ENCODE measurements around the gene PPP1R15A. TPM values are rescaled to one million over a fixed set of nuclear protein-coding genes. Genes with fewer than 3 reads are reported as not detected.
A peak's percentile ranks its signal among the peaks of the same experiment; 100 is the strongest.

The PPP1R15A gene
- total RNA-seq, result 10 to 100 TPM; 31.8 to 47.7 (median 44.6) TPM
- long read RNA-seq, donor 1, transcript PPP1R15A-201 (3 exons, 2,378 nt), result major isoform, 213 of 239 reads
- long read RNA-seq, donor 1, partial matches to known transcripts, result 25 of 239 reads
- long read RNA-seq, donor 1, other reads (novel, unspliced or antisense), result 0 of 239 reads
- long read RNA-seq, donor 2, transcript PPP1R15A-201 (3 exons, 2,378 nt), result major isoform, 100 of 127 reads
- long read RNA-seq, donor 2, partial matches to known transcripts, result 24 of 127 reads
- long read RNA-seq, donor 2, other reads (novel, unspliced or antisense), result 1 of 127 reads

DNA sequence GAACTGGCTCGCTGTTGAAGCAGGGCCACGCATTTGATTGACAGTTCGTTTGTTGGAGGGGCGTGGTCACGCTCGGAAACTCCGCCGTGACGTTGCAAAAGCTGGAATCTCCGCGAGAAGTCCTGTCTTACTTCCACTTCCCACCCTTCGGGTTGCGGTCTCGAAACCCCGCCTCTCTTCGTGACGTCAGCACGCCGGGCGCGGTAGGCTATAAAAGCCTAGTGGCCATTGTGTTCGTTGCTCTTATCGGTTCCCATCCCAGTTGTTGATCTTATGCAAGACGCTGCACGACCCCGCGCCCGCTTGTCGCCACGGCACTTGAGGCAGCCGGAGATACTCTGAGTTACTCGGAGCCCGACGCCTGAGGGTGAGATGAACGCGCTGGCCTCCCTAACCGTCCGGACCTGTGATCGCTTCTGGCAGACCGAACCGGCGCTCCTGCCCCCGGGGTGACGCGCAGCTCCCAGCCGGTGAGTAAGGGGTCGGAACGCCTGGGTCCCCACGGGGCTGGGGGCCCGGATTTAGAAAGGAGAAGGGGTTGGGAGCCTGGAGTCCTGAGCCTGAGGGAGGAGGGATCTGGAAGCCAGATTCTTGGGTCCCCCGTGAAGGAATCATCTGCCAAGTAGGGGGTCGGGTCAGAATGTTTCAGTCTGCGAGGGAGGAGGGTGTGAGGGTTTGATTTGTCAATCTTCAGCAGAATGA, at the start of gene PPP1R15A:
Gene PPP1R15A (plus strand): TSS at position 240 of the 702 bp plus-strand sequence. CDS start 813 bp downstream, outside the sequence.
- intact Hi-C loops (cut with DNase I, micrococcal nuclease), result loop anchor here in 1 of 2 donors (10.0 kb wide), 1 partner anchor 92 kb away; the partner anchor contains the start of gene FTL
- DNase-seq (peak; percentile 98 to 100 (median 99)), ATAC-seq (peak; percentile 78)
- peak within 1 kb of the TSS; percentile 87 for H3K4me3 ChIP-seq
- TF ChIP-seq, protein P1, sequence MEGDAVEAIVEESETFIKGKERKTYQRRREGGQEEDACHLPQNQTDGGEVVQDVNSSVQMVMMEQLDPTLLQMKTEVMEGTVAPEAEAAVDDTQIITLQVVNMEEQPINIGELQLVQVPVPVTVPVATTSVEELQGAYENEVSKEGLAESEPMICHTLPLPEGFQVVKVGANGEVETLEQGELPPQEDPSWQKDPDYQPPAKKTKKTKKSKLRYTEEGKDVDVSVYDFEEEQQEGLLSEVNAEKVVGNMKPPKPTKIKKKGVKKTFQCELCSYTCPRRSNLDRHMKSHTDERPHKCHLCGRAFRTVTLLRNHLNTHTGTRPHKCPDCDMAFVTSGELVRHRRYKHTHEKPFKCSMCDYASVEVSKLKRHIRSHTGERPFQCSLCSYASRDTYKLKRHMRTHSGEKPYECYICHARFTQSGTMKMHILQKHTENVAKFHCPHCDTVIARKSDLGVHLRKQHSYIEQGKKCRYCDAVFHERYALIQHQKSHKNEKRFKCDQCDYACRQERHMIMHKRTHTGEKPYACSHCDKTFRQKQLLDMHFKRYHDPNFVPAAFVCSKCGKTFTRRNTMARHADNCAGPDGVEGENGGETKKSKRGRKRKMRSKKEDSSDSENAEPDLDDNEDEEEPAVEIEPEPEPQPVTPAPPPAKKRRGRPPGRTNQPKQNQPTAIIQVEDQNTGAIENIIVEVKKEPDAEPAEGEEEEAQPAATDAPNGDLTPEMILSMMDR (IDR thresholded peaks at IDR 0.05), result no peak
- H3K36me3 ChIP-seq (ENCODE audit: low read depth), result no peaks in the 10 kb centered on the region
- H3K4me1 ChIP-seq (ENCODE audit: low read depth), result peaks cover 37% of the 10 kb centered on the region
- H3K9me3 ChIP-seq, result no peaks in the 10 kb centered on the region

DNA sequence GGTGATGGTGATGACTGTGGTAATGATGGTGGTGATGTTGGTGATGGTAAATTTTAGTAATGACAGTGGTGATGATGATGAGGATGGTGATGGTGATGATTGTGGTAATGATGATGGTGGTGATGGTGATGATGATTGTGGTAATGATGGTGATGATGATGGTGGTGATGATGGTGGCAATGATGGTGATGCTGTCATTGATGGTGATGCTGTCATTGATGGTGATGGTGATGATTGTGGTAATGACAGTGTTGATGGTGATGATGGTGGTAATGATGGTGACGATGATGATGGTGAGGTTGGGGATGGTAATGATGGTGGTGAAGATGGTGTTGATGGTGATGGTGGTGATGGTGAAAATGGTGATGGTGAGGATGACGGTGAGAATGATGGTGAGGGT, 49.7 kb upstream of the PPP1R15A start:
- TF ChIP-seq, protein P1 (IDR thresholded peaks at IDR 0.05), result no peak
- intact Hi-C loops (cut with DNase I, micrococcal nuclease), result no loop called here
- no peak for DNase-seq
- Histone ChIP-seq H3K4me1 (ENCODE audit: low read depth) (peaks cover 12% of the 10 kb centered on the region), H3K4me3 (no peak overlapping the region), H3K9me3 (no peaks in the 10 kb centered on the region), H3K36me3 (ENCODE audit: low read depth) (no peaks in the 10 kb centered on the region)
- no peak for ATAC-seq

DNA sequence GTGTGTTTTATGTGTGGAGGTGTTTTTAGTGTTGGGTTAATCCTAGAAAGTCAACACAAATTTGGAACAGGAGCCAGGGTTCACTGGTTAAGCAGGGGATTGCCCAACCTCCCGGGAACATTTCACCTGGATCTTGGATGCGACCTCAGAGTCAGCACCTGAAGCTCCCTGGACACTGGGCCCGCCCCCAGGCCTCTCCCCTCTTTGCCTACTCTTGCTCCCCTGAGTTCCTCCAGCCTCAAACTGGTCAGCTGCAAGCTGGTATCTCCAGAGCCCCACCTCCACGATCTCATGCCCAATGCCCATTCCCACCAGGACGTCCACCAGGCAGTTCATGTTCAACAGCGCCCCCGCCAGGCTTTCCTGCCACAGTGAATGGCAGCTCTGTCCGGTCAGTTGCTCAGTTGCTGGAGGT, 45.6 kb upstream of the PPP1R15A start:
- peak in 1 of 3 donors; percentile 48 for DNase-seq
- TF ChIP-seq, protein P1 (IDR thresholded peaks at IDR 0.05), result no peak
- intact Hi-C loops (cut with DNase I, micrococcal nuclease), result no loop called here
- Histone ChIP-seq H3K4me3 (no peak overlapping the region), H3K36me3 (ENCODE audit: low read depth) (no peaks in the 10 kb centered on the region), H3K4me1 (ENCODE audit: low read depth) (no peaks in the 10 kb centered on the region), H3K9me3 (no peaks in the 10 kb centered on the region)
- ATAC-seq, result peak; percentile 67

DNA sequence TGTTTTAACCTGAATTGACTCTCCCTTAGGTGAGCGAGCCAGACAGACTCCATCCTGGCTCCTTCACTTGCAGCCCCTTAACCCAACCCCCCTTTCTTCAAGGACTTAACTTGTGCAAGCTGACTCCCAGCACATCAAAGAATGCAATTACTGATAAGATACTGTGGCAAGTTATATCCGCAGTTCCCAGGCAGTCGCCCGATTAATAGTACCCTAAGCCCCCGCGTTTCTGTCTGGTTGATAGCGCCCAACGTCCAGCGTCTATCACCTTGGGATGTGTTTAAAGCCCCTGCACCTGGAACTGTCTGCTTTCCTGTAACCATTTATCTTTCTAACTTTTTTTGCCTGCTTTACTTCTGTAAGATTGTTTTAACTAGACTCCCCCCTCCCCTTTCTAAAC, 42.1 kb upstream of the PPP1R15A start:
- intact Hi-C loops (cut with DNase I, micrococcal nuclease), result no loop called here
- Histone ChIP-seq H3K4me1 (ENCODE audit: low read depth) (no peaks in the 10 kb centered on the region), H3K9me3 (no peaks in the 10 kb centered on the region), H3K4me3 (no peak overlapping the region), H3K36me3 (ENCODE audit: low read depth) (no peaks in the 10 kb centered on the region)
- TF ChIP-seq, protein P1 (IDR thresholded peaks at IDR 0.05), result no peak
- ATAC-seq (no peak), DNase-seq (no peak)

DNA sequence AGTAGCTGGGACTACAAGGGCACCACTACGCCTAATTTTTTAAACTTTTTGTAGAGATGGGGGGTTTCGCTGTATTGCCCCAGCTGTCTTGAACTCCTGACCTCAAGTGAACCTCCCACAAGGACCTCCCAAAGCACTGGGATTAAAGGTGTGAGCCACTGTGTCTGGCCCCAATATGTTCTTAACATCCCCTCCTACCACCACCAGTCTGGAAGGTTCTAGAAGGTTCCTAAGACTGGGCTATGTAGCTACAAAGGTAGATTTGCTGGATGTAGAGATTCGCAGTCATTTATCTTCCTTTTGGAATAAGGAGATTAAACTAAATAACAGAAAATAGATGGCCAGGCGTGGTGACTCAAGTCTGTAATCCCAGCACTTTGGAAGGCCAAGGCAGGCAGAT, 41.3 kb upstream of the PPP1R15A start:
- Histone ChIP-seq H3K4me1 (ENCODE audit: low read depth) (peaks cover 5% of the 10 kb centered on the region), H3K36me3 (ENCODE audit: low read depth) (no peaks in the 10 kb centered on the region), H3K4me3 (no peak overlapping the region), H3K9me3 (no peaks in the 10 kb centered on the region)
- ATAC-seq (no peak), DNase-seq (no peak)
- intact Hi-C loops (cut with DNase I, micrococcal nuclease), result no loop called here
- TF ChIP-seq, protein P1 (IDR thresholded peaks at IDR 0.05), result no peak
